NOMO-1 treated with dmso at 0.1 percent for 144 hours (cell line): ENCODE data around the gene NEU3.

ENCODE experiments used
- DNase-seq: peaks from one replicate; lab custom pipeline; 2025; ENCODE audit not compliant: unreplicated experiment; lab: John Stamatoyannopoulos, UW

Gene NEU3

DNA sequence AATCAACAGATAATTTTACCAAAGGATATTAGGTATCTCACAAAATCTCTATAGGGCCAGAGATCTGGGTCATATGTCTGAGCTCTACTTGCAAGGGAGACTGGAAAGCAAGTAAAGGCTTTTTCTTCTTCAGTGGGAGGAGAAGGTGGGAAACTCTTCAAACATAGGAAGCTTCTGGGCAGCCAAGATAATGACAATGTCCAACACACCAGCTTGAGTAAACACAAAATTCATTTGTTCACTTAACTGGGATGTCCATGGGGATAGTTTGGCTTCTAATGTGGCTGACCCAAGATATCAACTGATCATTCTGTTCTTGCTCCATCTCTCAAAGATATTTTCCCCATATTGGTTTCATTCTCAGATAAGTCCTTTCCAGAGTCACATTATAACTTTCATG, 70.6 kb downstream of the NEU3 start:
- DNase-seq, result no peak

GRCh38 chr11:75063741-75064314, 75.1 kb downstream of the NEU3 start:
- no peak for DNase-seq

DNA sequence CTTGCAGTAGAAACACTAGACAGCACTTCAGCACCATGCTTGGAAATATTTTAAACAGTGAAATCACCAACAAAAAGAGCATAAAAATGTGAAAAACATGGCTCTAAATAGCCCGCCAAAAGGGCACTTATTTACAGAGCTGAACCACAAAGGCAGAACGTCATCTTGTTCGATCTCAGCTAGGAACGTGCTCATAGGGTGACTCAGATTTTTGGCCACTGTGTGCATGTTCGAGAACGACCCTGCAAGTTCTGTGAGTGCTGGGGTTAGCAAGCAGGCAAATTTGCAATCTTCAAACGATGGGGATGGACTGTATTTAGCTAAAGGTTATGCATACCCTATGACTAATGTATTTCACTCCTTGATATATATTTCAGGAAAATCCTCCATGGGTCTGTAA, 77.3 kb downstream of the NEU3 start:
- no peak for DNase-seq
